Middle frontal gyrus (tissue), 1 donor: ENCODE measurements around the gene GABBR2.

Experiments
- DNase-seq: peaks from one replicate; pipeline ENCODE4 v3.0.0-alpha.2; 2015; ENCODE audit warnings: low spot score; ENCODE audit errors: extremely low spot score

The GABBR2 gene

GRCh38 chr9:98444601-98445000 lies 264.1 kb downstream of the GABBR2 start:
- DNase-seq, result no peak

GRCh38 chr9:98442541-98442940 lies 266.2 kb downstream of the GABBR2 start:
- DNase-seq, result no peak

GRCh38 chr9:98442114-98442513 lies 266.6 kb downstream of the GABBR2 start:
- DNase-seq, result no peak

DNA sequence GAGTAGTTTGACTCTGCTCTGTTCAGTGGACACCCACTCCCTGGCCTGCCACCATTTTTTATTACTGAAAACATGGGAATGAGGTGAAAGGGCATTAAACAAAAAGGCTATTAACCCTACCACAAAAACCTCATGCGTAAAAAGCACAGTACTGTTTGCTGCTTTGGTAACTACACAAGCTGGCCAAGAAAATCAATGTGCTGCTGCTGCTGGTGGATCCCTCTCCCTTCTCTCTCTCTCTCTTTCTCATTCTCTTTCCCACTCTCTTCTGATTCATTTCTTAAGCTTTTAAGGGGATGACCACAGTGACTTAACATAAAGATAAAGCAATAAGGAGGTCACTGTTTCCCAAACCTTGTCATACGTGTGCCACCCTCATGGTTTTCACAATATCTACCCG lies 270.1 kb downstream of the GABBR2 start:
- DNase-seq, result no peak

GRCh38 chr9:98437458-98438034 lies 271.2 kb downstream of the GABBR2 start:
- no peak for DNase-seq

GRCh38 chr9:98432960-98433359 lies 275.8 kb downstream of the GABBR2 start:
- no peak for DNase-seq

DNA sequence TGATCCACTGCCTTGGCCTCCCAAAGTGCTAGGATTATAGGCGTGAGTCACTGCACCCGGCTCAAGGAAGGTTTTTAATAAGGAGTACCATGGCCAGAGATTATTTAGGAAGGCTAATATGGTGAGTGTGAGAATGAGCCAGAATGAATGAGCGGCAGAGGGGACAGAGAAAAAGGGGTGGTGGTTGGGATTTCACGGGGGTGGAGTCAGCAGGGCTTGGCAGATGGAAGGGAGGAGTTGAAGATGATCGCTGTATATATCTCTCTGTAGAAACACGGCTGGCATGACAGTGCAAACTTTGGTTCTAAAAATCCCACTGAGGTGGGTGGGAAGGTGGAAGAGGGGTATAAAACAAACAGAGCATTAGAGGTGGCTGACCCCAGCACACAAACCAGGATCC lies 276.6 kb downstream of the GABBR2 start:
- DNase-seq, result no peak

DNA sequence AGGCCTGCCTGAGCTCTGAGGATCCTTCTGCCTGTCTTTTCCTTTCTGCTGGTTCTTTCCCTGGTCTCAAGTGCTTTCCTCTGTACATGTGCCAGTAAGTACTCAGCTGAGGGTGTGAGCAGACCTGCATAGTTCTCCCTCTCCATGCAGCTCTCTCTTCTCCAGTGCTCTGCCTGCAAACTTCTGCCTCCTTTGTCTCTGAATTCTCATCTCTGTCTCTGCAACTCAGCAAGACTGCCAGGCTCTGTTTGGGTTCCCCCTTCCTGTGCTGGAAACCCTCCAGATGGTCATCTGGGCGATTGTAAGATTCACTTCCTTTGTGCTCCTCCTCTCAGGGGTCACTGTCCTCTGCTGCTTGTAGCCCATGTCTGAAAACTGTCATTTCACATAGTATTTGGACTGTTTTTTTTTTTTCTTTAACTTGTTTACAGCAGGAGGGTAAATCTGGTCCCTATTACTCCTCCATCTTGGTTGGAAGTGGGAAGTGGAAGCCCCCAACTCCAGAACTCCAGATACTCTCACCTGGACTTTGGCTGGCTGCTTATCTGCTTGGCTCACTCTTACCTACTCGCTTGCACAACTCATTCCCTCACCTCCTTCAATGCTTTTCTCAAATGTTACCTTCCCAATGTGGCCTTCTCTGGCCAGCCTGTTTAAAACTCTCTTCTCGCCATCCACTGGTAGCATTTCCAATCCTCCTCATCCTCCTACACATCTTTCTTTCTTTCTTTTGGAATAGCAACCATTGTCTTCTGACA lies 278.0 kb downstream of the GABBR2 start:
- DNase-seq, result no peak

- no peak for DNase-seq
These were observed 279.1 kb downstream of the GABBR2 start for GRCh38 chr9:98429613-98430012.

GRCh38 chr9:98428454-98428853 lies 280.3 kb downstream of the GABBR2 start:
- DNase-seq, result no peak

DNA sequence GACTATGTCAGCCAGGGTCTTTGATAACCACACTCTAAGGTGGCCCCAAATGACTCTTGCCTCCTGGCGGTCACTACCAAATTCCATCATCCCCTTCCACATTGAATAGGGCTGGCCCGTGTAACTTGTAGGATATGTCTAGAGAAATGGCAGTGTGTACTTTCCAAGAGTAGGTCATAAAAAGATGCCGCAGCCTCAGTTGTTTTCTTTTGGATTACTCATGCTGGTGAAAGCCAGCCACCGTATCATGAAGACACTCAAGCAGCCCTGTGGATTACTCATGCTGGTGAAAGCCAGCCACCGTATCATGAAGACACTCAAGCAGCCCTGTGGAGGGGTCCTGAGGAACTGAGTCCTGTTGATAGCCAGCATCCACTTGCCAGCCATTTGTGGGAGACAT lies 281.2 kb downstream of the GABBR2 start:
- DNase-seq, result no peak

- no peak for DNase-seq
These were observed 283.7 kb downstream of the GABBR2 start for GRCh38 chr9:98425079-98425478.

DNA sequence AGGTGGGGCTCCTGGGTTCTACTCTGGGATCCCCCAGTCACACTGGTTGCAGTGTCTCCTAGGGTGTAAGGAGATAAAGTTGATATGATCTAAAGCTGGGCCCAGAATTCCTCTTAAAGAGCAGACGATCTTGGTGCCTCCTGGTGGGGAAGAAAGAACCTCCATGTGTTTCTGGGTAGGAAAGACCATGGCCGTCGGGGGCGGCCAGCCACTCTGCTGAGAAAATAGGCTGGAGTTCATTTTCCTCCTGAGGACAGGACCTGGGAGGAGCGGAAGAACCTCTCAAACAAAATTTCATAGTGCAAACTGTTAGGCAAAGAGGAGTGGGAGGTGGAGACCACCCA lies 289.5 kb downstream of the GABBR2 start:
- no peak for DNase-seq

DNA sequence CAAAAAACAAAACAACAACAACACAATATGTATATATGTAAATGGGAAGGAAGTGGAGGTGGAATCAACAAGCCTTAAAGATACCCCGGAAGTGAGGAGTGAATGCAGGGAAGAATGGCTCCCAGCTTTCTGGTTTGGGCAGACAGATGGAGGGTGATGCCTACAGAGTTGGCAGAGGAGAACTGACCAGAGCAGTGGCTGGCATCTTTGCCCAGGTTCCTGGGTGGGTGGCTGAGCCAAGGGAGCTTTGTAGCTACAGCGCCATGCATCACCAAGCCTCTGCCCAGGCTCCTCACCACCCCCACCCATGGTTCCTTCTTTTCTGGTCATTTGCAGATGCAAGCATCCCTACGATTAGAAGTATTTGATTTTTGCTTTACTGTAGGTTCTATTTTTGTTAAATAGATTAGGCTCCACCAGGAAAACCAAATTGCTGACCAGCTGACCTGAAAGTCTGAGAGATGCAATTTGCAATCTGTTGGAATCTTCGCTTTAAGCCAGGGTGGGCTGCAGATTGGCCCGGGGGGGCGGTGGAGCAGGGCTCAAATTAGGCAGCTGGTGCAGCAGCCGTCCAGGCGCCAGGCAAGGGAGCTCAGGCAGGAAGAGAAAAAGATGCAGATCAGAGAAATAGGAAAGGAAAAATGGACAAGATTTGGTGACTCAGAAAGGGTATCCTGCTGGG lies 290.0 kb downstream of the GABBR2 start:
- DNase-seq, result no peak

DNA sequence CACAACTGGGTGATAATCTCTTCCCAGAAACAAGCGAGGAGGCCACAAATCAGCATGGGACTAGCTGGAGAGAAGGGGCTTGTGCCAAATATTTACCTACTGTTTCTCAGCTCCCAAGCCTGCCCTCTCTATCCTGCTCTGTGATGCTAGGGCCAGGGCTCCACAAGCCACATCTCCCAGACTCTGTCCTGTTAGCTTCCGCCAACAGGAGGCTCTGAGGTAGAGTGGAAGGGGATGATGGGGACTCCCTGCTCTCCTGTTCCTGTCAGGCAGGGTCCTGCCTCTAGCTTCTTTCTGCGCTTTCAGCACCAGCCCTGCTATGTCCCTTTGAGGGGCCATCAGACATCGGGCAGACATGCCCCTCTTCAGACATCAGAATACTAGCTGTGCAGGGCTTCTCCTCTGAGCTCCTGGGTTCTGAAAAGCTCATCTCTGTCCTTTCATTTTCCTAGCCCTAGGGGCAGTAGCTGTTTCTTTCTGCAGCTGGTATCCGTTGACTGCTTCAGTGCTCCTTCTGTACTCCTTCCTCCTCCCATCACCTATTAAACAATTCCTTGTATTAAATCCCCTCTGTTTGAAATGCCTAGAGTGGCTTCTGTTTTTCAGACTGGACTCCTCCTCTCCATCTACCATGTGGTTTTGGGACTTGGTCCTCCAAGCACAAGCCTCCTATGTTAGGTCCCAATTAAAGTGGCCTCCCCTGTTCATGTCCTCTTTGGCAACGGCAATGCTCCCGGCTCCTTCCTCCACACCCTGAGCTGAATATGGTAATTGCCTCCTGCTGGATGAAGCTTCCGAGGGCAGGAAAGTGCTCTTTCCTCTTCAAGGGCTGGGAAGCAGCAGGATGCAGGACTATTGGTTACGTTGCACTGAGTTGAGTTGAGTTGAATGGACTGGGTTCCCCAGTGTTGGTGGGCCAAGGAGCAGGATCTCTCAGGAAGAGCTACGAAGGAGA lies 292.2 kb downstream of the GABBR2 start:
- DNase-seq, result no peak

GRCh38 chr9:98415782-98416181 lies 293.0 kb downstream of the GABBR2 start:
- DNase-seq, result no peak

DNA sequence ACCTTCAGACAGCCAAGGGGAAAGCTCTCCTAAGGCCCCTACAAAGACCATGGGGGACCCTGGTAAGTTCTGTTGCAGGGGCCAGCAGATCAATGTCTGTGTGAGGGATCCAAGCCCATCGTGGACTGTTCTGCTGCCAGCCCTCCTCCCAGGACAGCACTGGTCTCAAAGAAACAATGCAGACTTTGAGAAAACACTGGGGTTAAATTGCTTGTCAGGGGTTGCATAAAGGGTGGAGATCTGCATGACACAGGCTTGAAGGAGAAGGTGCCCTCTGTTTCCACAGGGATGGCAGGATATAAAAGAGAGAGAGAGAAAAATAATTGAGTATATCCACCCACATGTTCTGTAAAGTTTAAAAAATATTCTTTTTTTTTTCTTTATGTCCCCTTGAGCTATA lies 295.7 kb downstream of the GABBR2 start:
- DNase-seq, result no peak

- no peak for DNase-seq
These were observed 296.5 kb downstream of the GABBR2 start for GRCh38 chr9:98412101-98412842.

- DNase-seq, result no peak
These were observed 298.5 kb downstream of the GABBR2 start for GRCh38 chr9:98410185-98410697.

DNA sequence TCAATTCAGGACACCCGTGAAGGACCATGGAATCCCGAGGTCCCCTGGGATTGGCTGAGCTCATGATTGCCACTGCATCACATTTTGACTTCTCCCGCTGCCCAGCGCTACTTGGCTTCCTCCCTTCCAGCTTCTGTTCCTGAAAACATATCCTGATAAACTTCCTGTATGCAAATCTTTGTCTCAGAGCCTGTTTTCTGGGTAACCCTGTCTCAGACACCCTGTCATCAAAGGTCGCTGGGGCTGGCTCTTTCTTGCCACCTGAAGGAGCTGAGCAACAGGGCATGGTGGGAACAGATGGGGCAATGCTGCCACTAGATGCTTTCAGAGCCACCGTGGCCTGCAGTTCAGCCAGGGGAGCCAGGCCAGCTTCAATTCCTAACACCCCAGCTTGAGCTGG lies 299.0 kb downstream of the GABBR2 start:
- no peak for DNase-seq

GRCh38 chr9:98406469-98406868 lies 302.3 kb downstream of the GABBR2 start:
- no peak for DNase-seq
